HG03521 (cell line): Measurements from ENCODE around the gene PHF2.

ENCODE experiments used
- ATAC-seq: cut with Tn5 transposase; IDR thresholded peaks from one replicate; pipeline ENCODE4 v1.9.1; 2021; ENCODE audit warnings: mild to moderate bottlenecking, moderate library complexity; ENCODE audit not compliant: unreplicated experiment

PHF2 gene

DNA sequence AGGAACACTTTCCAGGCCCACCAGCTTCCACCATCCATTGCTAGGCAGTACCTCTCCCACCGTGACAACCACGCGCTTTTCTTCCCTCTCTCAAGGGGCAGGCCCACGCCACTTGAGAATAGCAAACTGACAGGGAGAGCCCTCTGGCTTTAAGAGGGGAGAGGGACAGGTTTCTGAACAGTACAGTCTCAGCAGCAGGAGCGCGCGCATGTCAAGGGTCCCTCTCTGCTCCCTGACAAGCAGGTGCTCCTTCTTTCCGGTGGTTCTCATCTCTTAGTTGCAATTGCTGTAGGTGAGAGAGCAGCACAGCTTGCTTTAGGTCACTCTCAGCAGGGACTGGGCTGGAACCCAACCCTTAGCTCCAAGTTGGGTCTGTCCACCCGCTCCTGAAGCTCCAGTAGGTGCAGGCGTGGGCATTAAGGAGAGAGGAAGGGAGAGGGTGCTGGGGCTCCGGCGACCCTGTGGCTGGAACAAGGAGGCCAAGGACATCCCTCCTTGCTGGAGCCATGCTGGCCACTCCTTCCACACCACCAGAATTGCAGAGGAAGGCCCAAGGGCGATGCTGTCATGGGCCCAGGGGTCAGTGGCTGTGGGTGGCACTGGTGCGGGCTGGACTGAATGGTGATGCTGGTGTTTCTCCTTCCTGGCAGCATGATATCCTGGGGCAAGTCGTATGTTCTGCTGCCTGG is 9.0 kb upstream of the PHF2 start:
- no peak for ATAC-seq

DNA sequence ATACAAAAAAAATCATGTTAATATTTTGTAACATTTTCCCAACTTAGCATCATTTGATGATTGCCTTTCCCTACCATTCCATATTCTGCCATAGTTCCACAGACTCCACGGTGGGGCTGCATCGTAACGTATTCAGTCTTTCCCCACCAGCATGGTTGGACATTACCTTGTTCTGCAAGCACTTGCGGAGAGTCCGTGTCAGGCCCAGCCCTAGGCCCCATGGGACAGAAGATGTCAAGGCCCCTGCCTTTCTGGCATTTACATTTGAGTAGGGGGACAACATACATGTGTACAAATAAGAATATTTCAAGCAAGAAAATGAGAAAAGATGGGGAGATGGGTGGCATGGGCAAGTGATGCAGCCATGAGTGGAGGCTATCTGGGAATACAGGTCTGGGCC is 8.2 kb upstream of the PHF2 start:
- ATAC-seq: no peak

DNA sequence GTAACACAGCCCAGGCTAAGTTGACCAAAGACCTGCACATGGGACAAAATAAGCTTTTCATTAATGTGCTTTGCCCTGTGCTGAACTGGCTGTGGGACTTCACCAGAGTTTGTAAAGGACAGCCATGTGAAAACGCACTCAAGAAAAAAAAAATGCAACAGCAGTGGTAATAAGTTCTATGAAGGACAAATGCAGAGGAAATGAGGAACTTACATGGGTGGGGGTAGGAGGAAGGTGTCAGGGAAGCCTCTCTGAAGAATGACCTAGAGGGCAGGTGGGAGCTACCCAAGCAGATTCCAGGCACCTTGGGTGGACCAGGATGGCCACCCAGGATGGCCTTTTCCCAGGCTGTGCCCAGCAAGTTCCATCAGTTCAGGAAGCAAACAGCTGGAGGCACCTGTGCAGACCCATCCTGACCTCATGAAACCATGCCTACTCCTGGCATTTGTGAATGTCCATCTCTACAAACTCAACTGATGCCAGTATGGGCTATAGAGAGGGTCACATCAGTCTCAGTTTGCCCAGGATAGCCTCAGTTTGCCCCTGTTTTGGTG is 6.7 kb upstream of the PHF2 start:
- no peak for ATAC-seq

DNA sequence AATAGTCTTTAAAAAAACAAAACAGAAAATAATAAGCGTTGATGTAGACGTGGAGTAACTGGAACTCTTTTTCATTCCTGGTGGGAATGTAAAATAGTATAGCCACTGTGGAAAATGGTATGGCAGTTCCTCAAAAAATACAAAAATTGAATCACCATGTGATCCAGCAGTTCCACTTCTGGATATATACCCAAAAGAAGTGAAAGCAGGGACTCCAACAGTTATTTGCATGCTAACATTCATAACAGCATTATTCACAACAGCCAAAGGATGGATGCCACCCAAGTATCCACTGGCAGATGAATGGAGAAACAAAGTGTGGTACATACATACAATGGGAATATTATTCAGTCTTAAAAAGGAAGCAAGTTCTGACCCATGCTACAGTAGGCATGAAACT is 4.2 kb upstream of the PHF2 start:
- ATAC-seq: no peak

DNA sequence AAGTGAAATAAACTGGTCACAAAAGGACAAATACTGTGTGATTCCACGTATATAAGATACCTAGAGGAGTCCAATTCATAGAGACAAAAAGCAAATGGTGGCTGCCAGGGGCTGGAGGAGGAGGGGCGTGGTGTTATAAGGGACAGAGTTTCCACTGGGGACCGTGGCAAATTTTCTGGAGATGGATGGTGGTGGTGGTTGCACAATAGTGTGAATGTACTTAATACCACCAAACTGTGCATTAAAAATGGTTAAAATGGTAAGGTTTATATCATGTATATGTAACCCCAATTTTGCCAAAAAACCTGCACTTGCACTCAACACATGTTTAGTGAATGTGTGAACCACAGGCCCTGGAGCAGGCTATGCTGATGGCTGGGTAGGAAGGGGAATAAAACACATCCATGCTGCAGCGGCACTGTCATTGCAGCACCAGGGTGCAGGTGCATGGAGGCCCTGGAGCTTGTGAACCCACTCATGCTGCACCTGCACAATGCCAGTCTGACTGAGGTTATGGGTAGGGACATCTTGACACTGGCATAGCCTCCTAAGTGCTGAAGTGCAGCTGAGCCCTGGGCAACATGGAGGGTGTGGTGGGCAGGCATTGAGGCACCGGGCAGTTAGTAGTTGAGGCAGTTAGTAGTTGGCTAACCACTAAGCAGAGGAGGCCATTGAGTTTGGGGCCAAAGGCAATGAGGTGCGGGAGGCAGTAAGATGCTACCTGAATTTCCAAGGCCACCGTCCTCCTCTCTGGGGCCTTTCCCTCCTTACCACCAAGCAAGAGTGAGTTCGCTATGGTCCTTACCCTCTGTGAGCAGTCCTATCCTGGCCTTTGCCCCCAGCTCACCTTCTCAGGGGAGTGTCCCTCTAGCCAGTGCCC is 3.5 kb upstream of the PHF2 start:
- ATAC-seq: no peak

DNA sequence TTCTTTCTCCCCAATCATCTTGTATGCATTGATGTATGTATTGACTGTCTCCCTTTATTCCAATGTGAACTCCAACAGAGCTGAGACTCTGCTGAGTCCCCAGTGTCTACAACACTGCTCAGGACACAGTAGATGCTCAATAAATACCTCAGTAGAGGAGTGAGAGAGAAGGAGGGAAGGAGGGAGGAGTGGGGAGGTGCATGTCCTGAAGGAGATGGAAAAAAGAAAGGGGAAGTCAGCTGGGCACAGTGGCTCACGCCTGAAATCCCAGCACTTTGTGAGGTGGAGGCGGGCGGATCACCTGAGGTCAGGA is 2.9 kb upstream of the PHF2 start:
- no peak for ATAC-seq

DNA sequence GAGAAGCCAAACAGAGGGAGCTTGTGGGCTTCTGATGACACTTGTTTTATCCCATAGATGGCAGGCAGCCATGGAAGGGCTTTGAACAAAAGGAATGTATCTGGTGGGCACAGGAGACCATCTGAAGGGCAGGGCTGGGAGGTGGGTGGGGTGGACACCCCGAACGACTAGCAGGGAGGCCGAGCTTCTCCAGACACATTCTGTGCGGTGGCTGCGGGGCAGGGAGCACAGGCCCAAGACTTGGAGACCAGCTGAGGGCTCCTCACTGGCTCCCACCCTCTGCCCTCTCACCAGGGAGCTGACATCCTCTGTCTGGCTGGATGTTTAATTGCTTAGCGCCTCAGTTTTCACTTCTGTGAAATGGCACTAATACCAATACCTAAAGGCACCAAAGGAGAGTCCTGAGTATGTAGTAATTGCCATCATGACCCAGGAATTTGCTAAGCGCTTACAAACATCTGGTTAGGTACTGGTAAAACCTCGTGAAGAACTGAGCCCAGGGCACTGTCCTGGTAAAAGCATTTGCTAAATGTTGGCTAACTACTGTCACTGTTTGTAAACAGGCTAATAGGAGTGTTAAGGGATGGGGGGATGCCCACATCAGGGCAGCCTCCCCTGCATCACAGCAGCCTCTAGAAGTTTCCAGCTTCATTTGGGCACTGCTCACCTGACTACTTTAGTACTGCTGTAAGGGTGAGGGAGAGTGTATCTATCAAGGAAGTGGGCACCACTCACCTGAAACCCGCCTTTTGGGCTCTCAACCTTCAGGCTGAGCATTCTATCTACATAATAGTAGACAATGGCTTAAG is 2.1 kb upstream of the PHF2 start:
- no peak for ATAC-seq

DNA sequence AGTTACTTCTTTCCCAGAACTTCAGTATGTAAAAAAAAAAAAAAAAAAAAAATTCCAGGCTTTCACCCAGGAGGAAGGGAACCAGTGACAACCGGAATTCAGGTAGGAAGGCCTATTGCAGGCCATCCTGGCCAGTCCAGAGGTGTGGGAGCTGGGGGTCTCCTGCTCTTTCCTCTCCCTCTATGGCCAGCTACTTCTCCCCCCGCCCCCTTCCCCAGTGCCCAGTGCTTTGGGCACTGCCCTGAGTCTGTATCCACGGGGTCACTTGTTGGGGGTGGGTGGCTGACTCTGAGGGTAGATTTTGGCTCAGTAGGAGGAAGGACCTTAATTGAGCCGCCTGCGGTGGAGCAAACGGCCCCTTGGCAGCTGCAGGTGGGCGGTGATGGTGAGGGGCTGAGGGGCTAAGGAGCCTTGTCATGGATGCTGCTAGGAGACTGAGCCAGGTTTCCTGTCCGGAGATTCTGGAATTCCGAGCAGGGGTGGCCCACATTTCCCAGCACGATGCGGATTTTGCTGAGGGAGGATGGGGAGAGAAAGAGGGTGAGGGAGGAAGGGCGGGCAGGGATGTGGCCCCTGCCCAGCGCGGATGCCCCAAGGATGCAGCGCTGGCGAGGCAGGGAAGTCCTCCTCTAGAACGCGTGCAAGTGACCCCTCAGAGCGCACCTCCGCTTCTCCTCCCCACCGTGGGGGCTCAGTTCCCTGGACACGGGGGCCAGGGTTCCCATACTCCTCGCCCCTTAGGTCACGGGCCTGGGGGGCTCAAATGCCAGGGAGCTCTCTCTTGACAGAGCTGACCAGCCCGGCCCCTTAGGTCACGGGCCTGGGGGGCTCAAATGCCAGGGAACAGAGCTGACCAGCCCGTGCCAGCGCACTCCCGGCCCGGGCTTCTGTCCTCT is 1.2 kb upstream of the PHF2 start:
- no peak for ATAC-seq

DNA sequence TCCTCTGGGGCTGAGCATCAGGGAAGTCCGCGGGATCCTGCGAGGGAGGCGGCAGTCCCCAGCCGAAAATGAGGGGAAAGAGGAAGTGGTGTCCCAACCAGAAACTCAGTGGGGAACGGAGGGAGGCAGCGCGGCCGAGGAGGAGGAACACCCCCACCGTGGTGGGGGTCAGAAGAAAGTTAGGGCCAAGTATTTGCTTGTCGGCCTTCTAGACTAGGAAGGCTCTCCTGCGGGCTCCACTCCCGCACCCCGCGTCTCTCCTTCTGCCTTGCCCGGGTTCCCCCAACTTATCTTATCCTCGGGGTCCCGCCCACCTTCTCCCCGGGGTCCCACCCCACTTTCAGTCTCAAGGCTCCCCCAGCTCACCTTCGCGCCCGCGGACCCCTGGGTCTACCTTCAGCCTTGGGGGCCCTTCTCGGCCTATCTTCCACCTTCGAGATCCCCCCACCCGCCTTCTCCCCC is 557 bp upstream of the PHF2 start:
- ATAC-seq: peak; percentile 24

DNA sequence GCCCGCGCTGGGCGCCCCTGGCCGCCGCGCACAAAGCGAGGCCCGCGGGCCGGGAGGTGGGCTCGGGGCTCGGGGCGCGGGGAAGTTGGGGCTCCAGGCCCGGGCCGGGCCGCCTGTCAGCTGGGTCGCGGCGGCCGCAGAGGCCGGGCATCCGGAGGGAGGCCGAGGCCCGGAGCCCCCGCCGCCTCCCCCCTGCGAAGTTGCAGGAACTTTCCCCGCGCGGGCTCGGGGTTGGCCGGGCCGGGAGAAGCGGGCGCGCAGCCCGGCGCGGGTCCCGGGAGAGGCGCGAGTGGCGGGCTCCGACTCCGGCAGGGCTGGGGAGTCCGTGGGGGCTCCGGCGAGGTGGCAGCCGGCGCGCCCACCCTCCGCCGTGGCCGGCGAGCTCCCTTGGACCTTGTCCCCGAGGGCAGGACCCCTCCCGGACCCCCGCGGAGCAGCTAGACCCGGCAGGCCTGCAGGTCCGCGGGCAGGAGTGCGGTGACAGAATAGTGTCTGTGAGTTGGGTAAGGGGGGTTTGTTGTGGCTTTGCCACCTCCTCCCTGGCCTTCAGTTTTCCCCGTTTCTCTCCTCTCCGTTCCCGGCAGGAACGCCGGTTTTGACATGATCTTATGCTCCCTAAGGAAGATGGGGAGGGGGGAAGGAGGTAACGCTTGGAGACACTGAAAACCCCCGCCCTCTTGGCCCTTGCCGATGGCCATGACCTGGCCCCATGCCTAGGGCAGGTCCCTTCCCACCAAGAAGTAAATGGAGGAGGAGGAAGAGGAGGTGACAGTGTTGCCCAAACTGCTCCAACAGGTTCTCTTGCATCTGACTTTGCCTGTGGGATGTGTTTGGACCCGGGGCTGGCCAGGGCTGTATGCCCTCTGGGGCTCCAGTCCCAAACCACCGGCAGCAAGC is 942 bp downstream of the PHF2 start:
- ATAC-seq: peak; percentile 7

DNA sequence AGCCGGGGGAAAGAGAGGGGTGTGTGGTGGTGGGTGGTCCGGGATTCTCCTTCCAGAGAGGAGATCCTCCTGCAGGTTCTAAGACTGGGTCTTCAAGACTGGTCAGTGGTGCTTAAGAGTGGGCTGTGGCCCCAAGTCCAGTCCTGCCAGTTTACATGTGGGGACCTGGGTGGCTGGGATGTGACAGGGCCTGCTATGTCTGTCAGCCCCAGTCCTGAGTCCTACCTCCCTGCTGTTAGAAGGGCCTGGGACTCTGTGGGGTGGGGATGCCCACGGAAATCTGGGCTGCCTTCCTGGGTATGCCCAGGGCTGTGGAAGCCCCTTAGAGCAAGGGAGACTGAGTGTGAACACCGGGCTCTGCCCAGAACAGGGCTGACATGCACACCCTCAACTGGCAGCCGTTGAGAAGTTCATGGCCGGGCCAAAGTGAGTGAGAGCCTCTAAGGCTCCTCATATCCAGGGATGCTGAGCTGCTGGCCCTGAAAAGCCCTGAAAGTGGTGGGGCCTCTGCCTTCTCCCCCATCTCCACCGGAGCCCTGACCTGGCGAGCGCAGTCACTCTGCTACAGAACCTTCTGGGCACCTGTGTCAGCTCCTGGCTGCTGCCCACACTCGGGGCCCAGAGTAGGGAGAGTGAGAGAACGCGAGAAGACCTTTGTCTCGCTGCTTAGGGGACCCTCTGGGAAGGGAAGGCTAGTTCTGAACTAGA is 1.7 kb downstream of the PHF2 start:
- ATAC-seq: no peak

DNA sequence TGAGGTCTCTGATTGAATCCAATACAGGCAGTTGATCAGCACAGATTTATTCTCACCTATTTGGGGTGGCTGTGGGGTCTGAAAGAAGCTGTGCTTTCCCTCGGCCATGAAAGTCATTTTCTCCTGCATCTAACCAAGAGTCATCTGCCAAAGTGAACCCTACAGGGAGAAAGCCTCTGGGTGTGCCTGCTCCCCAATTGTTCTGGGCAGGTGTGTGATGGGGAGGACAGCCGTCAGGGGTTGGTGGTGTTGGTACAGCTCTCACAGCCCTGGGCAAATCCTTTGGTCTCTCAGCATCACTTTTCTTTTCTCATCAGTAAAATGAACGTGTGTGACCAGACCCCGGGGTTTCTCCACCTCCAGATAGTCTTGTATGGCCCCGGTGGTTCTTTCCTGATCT is 2.5 kb downstream of the PHF2 start:
- ATAC-seq: no peak

DNA sequence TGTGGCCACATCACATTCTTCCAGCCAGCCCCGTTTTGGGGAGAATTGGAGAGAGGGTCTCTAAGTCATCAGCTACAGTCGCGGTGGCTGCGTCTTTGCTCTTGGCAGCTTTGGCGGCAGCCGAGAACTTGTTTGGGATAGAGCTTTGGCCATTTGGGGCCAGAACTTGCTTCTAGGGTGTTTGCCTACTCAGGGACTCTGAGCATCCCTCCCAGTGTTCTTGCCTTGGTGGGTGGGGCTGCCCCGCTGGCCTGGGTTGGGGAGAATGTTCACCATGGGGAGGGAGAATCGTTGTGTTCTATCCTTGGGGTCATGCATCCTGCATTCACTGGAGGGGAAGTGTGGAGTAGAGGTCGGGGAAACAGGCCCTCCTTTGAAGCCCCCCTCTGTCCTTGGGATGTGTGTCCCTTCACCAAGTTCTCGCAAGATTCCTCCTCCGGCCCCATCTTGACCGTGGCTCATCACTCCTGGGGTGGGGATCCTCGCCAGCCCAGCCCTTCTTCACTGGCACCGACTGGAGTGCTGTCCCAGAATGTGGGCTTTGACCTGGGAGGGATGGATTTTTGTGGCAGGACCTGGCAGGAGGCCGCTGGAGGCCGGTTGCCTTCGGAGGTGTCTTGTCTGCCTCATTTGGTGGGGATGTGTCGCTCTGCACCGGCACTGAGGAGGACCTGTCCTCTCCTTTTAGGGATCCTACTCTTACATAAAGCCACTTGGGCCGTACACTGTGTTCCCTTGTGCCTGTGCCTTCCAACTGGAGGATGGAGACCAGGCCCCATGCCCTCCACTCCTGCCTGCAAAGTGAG is 3.5 kb downstream of the PHF2 start:
- no peak for ATAC-seq

DNA sequence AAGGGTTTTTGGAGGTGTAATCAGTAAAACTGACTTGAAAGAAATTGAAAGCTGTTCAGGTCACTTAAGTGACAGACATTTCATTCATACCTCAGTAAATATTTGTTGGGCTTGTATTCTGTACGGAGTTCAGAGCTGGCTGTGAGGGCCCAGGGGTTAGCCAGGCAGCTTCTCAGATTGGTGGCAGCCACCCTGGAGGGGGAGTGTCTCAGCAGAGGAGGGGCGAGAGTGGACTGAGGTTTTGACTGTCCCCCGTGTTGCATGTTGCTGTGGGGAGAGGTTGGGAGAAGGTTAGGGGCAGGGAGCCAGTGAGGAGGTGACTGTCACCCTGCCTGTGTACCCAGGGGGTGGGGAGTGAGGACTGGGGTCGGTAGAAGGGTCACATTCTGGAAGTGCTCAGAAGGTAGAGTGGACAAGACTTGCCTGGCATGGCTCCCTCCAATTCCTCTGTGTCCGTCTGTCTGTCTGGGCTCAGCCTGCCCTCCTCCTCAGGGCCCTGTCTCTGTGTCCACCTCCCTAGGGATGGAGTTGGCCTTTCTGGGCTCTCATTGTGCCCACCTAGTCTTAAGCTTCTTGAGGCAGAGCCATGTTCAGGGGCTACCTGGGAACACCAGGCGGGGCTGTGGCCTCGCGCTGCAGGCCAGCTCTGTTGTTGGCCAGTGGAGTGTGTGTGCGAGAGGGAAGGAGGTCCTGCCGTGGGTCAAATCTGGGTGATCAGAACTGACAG is 4.4 kb downstream of the PHF2 start:
- ATAC-seq: no peak

DNA sequence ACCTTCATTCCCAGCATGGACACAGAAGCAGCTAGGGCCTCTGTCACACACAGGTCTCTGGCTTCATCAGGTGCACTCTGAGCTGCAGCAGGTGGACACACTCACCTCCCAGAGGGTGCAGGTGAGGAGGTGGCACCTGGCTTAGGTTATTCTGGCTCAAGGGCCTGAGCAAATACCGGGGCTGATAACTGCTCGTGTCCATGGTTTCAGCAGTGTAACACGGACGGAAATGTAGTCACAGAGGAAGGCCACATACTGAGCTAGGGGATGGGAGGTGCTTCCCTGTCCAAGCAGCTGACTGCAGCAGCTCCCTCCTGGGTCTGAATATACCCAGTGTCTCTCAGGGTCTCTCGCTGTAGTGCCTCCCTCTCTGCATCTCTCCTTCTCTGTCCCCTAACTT is 5.7 kb downstream of the PHF2 start:
- ATAC-seq: no peak

DNA sequence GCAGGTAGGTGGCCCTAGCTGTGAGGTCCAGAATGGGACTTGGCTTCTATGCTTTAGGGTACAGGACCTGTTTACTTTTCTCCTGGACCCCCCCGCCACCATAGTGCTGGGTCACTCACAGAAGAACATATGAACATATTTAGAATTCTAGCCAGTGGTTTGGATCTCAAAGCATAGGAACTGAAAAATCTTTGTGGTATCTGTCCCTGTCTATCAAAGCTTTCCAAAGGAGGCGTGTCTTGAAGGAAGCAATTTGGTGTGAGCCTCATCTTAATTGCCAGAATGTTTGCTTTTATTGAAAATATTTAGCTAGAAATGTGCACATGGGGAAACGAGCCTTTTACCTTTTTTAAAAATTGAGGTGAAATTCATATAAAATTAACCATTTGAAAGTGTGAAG is 6.2 kb downstream of the PHF2 start:
- ATAC-seq: no peak

DNA sequence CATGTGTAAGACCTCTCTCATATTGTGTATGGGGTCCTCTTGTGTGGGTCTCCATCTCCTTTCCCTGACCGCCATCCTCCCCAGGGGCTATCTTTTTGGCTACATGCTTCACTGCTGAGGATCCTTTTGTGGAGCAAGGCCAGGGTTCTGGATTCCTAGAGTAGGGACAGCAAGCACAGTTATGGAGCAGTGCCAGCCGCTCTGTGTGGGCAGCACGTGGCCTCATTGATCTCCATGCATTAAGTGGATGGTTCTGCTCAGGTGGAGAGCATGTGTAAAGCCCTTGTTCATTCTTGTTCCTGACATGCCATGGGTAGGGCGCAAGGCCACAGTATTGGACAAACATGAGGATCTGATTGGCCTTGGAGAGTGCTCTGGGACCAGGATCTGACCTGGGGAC is 8.9 kb downstream of the PHF2 start:
- no peak for ATAC-seq
